OCI-LY1 (cell line): ENCODE results near the gene TAS1R3.

ENCODE experiments used
- H2AFZ ChIP-seq: fragments of 200-600 bp; sonication (generic), shearing (Covaris generic); 2 replicates; pipeline ENCODE4 v1.6.0; 2014; ENCODE audit warnings: antibody characterized with exemption, mild to moderate bottlenecking, low read length
- H3F3A ChIP-seq: fragments of 200-600 bp; sonication (generic), shearing (Covaris generic); 2 replicates; pipeline ENCODE4 v1.6.0; 2014; ENCODE audit warnings: mild to moderate bottlenecking, antibody characterized with exemption, low read length, moderate library complexity; ENCODE audit not compliant: insufficient read depth
- H3K27ac ChIP-seq: fragments of 200-600 bp; sonication (generic); 2 replicates; pipeline ENCODE4 v1.5.1; 2014; ENCODE audit warnings: low read length, mixed run types, mild to moderate bottlenecking, low read depth; ENCODE audit not compliant: poor library complexity, severe bottlenecking
- H3K27me3 ChIP-seq: fragments of 200-600 bp; sonication (generic); 2 replicates; pipeline ENCODE4 v1.6.0; 2014; ENCODE audit warnings: antibody characterized with exemption, mild to moderate bottlenecking, low read length, moderate library complexity; ENCODE audit not compliant: insufficient read depth
- H3K36me3 ChIP-seq: fragments of 200-600 bp; sonication (generic); 2 replicates; pipeline ENCODE4 v1.6.1; 2014; ENCODE audit warnings: mild to moderate bottlenecking, antibody characterized with exemption, low read length, moderate library complexity, mixed read lengths; ENCODE audit not compliant: insufficient read depth
- H3K4me1 ChIP-seq: fragments of 200-600 bp; sonication (generic); 2 replicates; pipeline ENCODE4 v1.5.1; 2014; ENCODE audit warnings: mild to moderate bottlenecking, low read length, moderate library complexity; ENCODE audit not compliant: insufficient read depth, severe bottlenecking
- H3K4me2 ChIP-seq: fragments of 200-600 bp; sonication (generic), shearing (Covaris generic); 2 replicates; pipeline ENCODE4 v1.6.1; 2014; ENCODE audit warnings: low read length
- H3K4me3 ChIP-seq: fragments of 200-600 bp; sonication (generic); 2 replicates; pipeline ENCODE4 v1.5.1; 2014; ENCODE audit warnings: low read length, low read depth, mild to moderate bottlenecking, mixed read lengths; ENCODE audit not compliant: poor library complexity, severe bottlenecking
- H3K79me2 ChIP-seq: fragments of 200-600 bp; shearing (Covaris generic); 2 replicates; pipeline ENCODE4 v1.6.1; 2016; ENCODE audit warnings: mixed run types, low read length, mixed read lengths; ENCODE audit not compliant: insufficient read depth
- H3K9ac ChIP-seq: fragments of 200-600 bp; sonication (generic), shearing (Covaris generic); 2 replicates; pipeline ENCODE4 v1.6.1; 2014; ENCODE audit warnings: mild to moderate bottlenecking, low read length, mixed read lengths
- H3K9me2 ChIP-seq: fragments of 200-600 bp; sonication (generic), shearing (Covaris generic); 2 replicates; pipeline ENCODE4 v1.6.1; 2014; ENCODE audit warnings: low read depth, mild to moderate bottlenecking, low read length, mixed read lengths
- H3K9me3 ChIP-seq: fragments of 200-600 bp; shearing (Covaris generic); 2 replicates; pipeline ENCODE4 v1.6.1; 2014; ENCODE audit warnings: low read length, mixed read lengths
- H4K20me1 ChIP-seq: fragments of 200-600 bp; sonication (generic), shearing (Covaris generic); 2 replicates; pipeline ENCODE4 v1.6.0; 2016; ENCODE audit warnings: mild to moderate bottlenecking, low read length; ENCODE audit not compliant: insufficient read depth
- CTCF ChIP-seq: fragments of 200-600 bp; sonication (generic), shearing (Covaris generic); IDR thresholded peaks from 2 replicates; pipeline ENCODE4 v1.5.1; 2017; ENCODE audit warnings: mild to moderate bottlenecking, antibody characterized with exemption, low read length, moderate library complexity, mixed read lengths
- EZH2 ChIP-seq: fragments of 200-600 bp; sonication (generic), shearing (Covaris generic); IDR thresholded peaks from 2 replicates; pipeline ENCODE4 v1.8.0; 2017; ENCODE audit warnings: borderline replicate concordance, mixed run types, mild to moderate bottlenecking, antibody characterized with exemption, low read length, moderate library complexity, mixed read lengths

Gene TAS1R3

GRCh38 chr1:1348420-1349255 lies 17.6 kb downstream of the TAS1R3 start:
- Histone ChIP-seq H3K4me2 (peak overlapping the region; percentile 82), H3K79me2 (no peaks in the 10 kb centered on the region), H3F3A (no peaks in the 10 kb centered on the region; the same call in 1 of the 2 replicates), H3K9me3 (no peaks in the 10 kb centered on the region), H2AFZ (no peak overlapping the region), H3K4me3 (peak overlapping the region; percentile 68), H4K20me1 (peaks cover 2% of the 10 kb centered on the region; the same call in 1 of the 2 replicates), H3K4me1 (peaks cover 14% of the 10 kb centered on the region), H3K9ac (peak overlapping the region; percentile 61; the same call in 1 of the 2 replicates), H3K9me2 (no peaks in the 10 kb centered on the region), H3K27ac (no peak overlapping the region), H3K36me3 (no peaks in the 10 kb centered on the region), H3K27me3 (peaks cover 6% of the 10 kb centered on the region; the same call in 1 of the 2 replicates)
- TF ChIP-seq CTCF, result no peak
- no peak for TF ChIP-seq EZH2

- Histone ChIP-seq H4K20me1 (peaks cover 2% of the 10 kb centered on the region; the same call in 1 of the 2 replicates), H3F3A (no peaks in the 10 kb centered on the region; the same call in 1 of the 2 replicates), H3K9ac (peak within 1 kb of the TSS; percentile 82), H3K79me2 (no peaks in the 10 kb centered on the region), H3K27me3 (peaks cover 6% of the 10 kb centered on the region; the same call in 1 of the 2 replicates), H3K4me3 (peak within 1 kb of the TSS; percentile 68), H3K4me2 (peak within 1 kb of the TSS; percentile 82), H3K4me1 (peaks cover 14% of the 10 kb centered on the region), H3K27ac (no peak within 1 kb of the TSS), H2AFZ (no peak within 1 kb of the TSS), H3K9me2 (no peaks in the 10 kb centered on the region), H3K36me3 (no peaks in the 10 kb centered on the region), H3K9me3 (no peaks in the 10 kb centered on the region)
- TF ChIP-seq EZH2, result no peak
- peak; percentile 51 for TF ChIP-seq CTCF
These were observed 18.4 kb downstream of the TAS1R3 start, which contains the start of gene DVL1 for GRCh38 chr1:1349256-1350012. Gene DVL1, minus strand, starts transcription at chr1:1349418. Its CDS starts 353 bp downstream, at chr1:1349065.

GRCh38 chr1:1351511-1352427 lies 20.7 kb downstream of the TAS1R3 start:
- peaks cover under 1% of the 10 kb centered on the region; the same call in 1 of the 2 replicates for H4K20me1 ChIP-seq
- H3K4me2 ChIP-seq, result no peak overlapping the region
- TF ChIP-seq EZH2, result no peak
- no peak for TF ChIP-seq CTCF
- peaks cover 6% of the 10 kb centered on the region; the same call in 1 of the 2 replicates for H3K27me3 ChIP-seq
- no peaks in the 10 kb centered on the region for H3K9me3 ChIP-seq
- no peak overlapping the region for H3K9ac ChIP-seq
- H3K79me2 ChIP-seq, result no peaks in the 10 kb centered on the region
- H3K9me2 ChIP-seq, result no peaks in the 10 kb centered on the region
- no peak overlapping the region for H2AFZ ChIP-seq
- peaks cover 14% of the 10 kb centered on the region for H3K4me1 ChIP-seq
- no peaks in the 10 kb centered on the region for H3K36me3 ChIP-seq
- H3K27ac ChIP-seq, result no peak overlapping the region
- H3K4me3 ChIP-seq, result no peak overlapping the region
- H3F3A ChIP-seq, result no peaks in the 10 kb centered on the region; the same call in 1 of the 2 replicates
